Hepatocyte (in vitro differentiated cells): ENCODE data around the gene WDR12. TPM values are rescaled to one million over a fixed set of nuclear protein-coding genes. Genes with fewer than 3 reads are reported as not detected.
A peak's percentile ranks its signal among the peaks of the same experiment; 100 is the strongest.
"Not testable (repeated sequence)": the region's sequence is repeated elsewhere in the genome, so short reads cannot be mapped to it uniquely, and the experiment has no call there.

Source experiments
- DNase-seq: peaks from one replicate; pipeline ENCODE4 v3.0.0-alpha.2; 2016; ENCODE audit warnings: low spot score
- H2AFZ ChIP-seq: fragments of 200-600 bp; sonication (generic); 2 replicates; pipeline ENCODE4 v1.6.0; 2016; ENCODE audit warnings: antibody characterized with exemption, mild to moderate bottlenecking
- H3K27ac ChIP-seq: fragments of 200-600 bp; sonication (generic); 2 replicates; pipeline ENCODE4 v1.5.1; 2016; ENCODE audit warnings: mild to moderate bottlenecking
- H3K27me3 ChIP-seq: fragments of 200-600 bp; sonication (generic); 2 replicates; pipeline ENCODE4 v1.6.1; 2016
- H3K36me3 ChIP-seq: fragments of 200-600 bp; sonication (generic); replicated peaks from 2 replicates; pipeline ENCODE4 v1.5.1; 2016; ENCODE audit warnings: low read depth; ENCODE audit not compliant: insufficient read depth
- H3K4me1 ChIP-seq: fragments of 200-600 bp; sonication (generic); 2 replicates; pipeline ENCODE4 v1.5.1; 2016; ENCODE audit warnings: mild to moderate bottlenecking, moderate library complexity; ENCODE audit not compliant: insufficient read depth
- H3K4me2 ChIP-seq: fragments of 200-600 bp; sonication (generic); 2 replicates; pipeline ENCODE4 v1.6.0; 2016
- H3K4me3 ChIP-seq: fragments of 200-600 bp; sonication (generic); 2 replicates; pipeline ENCODE4 v1.5.1; 2016; ENCODE audit warnings: mild to moderate bottlenecking
- H3K79me2 ChIP-seq: fragments of 200-600 bp; sonication (generic); 2 replicates; pipeline ENCODE4 v1.6.0; 2017; ENCODE audit warnings: mild to moderate bottlenecking
- H3K9me2 ChIP-seq: fragments of 200-600 bp; sonication (generic); replicated peaks from 2 replicates; pipeline ENCODE4 v1.6.0; 2017; ENCODE audit warnings: mild to moderate bottlenecking; ENCODE audit not compliant: insufficient read depth
- H3K9me3 ChIP-seq: fragments of 200-600 bp; sonication (generic); 2 replicates; pipeline ENCODE4 v1.5.1; 2016; ENCODE audit warnings: low read depth, mild to moderate bottlenecking
- H4K20me1 ChIP-seq: fragments of 200-600 bp; sonication (generic); 2 replicates; pipeline ENCODE4 v1.6.0; 2016; ENCODE audit warnings: mild to moderate bottlenecking; ENCODE audit not compliant: insufficient read depth, poor library complexity, severe bottlenecking
- EZH2 ChIP-seq: fragments of 200-600 bp; sonication (generic); IDR thresholded peaks from 2 replicates; pipeline ENCODE4 v1.6.1; 2016; ENCODE audit warnings: antibody characterized with exemption, mild to moderate bottlenecking, borderline replicate concordance
- EZH2phosphoT487 ChIP-seq: fragments of 200-600 bp; sonication (generic); IDR thresholded peaks from one replicate; pipeline ENCODE4 v1.6.1; 2018; ENCODE audit warnings: antibody characterized with exemption, mild to moderate bottlenecking, low read depth, moderate library complexity; ENCODE audit not compliant: unreplicated experiment, severe bottlenecking
- WGBS: methylation state at CpG from one replicate; pipeline ENCODE4 v1.1.6; 2016; ENCODE audit warnings: low lambda C conversion rate; ENCODE audit errors: missing lambda C conversion rate; 5-methylcytosine and 5-hydroxymethylcytosine counted together
- polyA plus RNA-seq: library from polyadenylated mRNA; unstranded; fragments of >200 nt; fragmentation: Nextera tagmentation; extraction: Ambion mirVana; gene quantifications from 2 replicates; pipeline ENCODE4 v1.2.1, GENCODE V29; 2016
- total RNA-seq: library from RNA; depleted of rRNA; stranded (reverse); fragments of >200 nt; gene quantifications from 2 replicates; pipeline ENCODE4 v1.2.3, GENCODE V29; 2014
- TF ChIP-seq, protein P1 (sequence below): fragments of 200-600 bp; sonication (generic); IDR thresholded peaks from 2 replicates; pipeline ENCODE4 v1.5.1; 2016; ENCODE audit warnings: antibody characterized with exemption, mild to moderate bottlenecking; ENCODE audit not compliant: poor library complexity

WDR12 gene
- total RNA-seq = 23.2 and 29.4 TPM in 2 replicates
- 48.5 and 52.0 TPM in 2 replicates for polyA plus RNA-seq

DNA sequence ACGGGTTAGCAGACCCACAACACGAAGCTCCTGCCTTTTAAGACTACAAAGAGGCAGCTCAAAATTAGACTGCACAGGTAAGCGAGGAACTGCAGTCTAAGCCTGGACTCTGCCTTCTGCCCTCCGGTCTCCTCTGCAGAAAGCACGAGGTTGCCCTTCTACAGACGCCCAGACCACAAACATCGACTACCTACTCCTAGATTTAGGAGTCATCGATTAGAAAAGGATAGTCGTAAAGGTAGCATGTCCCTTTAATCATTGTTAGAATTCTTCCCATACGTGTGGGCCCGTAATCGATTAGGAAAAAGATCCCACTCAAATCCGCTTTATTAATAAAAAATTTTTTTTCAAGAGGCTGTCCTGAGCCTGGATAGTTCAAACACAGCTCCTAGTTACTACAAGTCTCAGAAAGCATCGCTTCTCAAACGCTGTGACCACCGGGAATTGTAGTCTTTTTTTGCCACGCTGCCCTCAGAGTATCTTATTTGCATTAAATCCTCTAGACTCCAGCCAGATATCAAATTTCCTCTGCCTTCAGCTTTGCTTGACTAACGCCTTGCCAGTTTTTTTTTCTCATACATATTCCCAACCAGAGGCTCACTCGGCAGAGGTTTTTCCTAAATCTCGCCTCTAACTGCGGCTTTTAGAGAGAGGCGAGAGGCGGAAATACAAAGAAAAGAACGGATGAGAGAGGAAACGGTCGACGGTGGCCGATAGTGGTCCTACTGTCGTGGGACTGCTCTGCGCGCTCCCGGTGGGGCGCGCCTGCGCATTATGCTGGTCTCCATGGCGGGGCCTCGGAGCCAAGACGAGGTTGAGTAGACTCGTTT, at the start of gene WDR12, which contains the start of gene CARF:
TSS of gene WDR12 (minus strand) at position 162 of the 830 bp plus-strand sequence. CDS start 197 bp downstream, outside the sequence.
TSS of gene CARF (plus strand) at position 764 of the 830 bp plus-strand sequence. CDS start 29,628 bp downstream, outside the sequence.
- TF ChIP-seq EZH2 (no peak), EZH2phosphoT487 (no peak)
- TF ChIP-seq, protein P1, sequence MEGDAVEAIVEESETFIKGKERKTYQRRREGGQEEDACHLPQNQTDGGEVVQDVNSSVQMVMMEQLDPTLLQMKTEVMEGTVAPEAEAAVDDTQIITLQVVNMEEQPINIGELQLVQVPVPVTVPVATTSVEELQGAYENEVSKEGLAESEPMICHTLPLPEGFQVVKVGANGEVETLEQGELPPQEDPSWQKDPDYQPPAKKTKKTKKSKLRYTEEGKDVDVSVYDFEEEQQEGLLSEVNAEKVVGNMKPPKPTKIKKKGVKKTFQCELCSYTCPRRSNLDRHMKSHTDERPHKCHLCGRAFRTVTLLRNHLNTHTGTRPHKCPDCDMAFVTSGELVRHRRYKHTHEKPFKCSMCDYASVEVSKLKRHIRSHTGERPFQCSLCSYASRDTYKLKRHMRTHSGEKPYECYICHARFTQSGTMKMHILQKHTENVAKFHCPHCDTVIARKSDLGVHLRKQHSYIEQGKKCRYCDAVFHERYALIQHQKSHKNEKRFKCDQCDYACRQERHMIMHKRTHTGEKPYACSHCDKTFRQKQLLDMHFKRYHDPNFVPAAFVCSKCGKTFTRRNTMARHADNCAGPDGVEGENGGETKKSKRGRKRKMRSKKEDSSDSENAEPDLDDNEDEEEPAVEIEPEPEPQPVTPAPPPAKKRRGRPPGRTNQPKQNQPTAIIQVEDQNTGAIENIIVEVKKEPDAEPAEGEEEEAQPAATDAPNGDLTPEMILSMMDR = no peak
- Histone ChIP-seq H3K36me3 (no peaks in the 10 kb centered on the region), H3K27ac (peak within 1 kb of the TSS; percentile 91), H3K4me3 (peak within 1 kb of the TSS; percentile 62), H3K4me1 (peaks cover 13% of the 10 kb centered on the region), H3K9me3 (no peaks in the 10 kb centered on the region), H3K4me2 (peak within 1 kb of the TSS; percentile 78), H3K27me3 (no peaks in the 10 kb centered on the region), H2AFZ (peak within 1 kb of the TSS; percentile 84), H3K79me2 (peaks cover 48% of the 10 kb centered on the region), H3K9me2 (no peaks in the 10 kb centered on the region), H4K20me1 (peaks cover 2% of the 10 kb centered on the region)
- WGBS = under 1% methylated on average over 39 of the region's 39 CpGs
- peak; percentile 96 for DNase-seq

DNA sequence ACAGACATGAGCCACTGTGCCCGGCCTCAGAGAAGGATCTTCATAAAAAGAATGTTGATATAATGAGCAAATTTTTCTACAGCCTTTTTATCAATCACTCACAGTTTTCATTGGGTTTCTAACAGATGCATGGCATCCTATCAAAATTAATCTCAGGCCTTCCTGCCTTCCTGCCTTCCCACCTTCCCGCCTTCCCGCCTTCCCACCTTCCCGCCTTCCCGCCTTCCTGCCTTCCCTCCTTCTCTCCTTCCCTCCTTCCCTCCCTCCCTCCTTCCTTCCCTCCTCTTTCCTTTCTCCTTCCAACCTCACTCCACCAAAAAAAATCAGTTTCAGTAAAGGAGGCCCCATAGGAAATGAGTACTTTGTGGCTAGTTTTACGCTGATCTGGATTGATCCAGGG, 49.1 kb upstream of the WDR12 start:
- no peak overlapping the region for H3K4me2 ChIP-seq
- H3K9me3 ChIP-seq = no peaks in the 10 kb centered on the region
- no peaks in the 10 kb centered on the region for H3K4me1 ChIP-seq
- no peak overlapping the region for H3K4me3 ChIP-seq
- no peaks in the 10 kb centered on the region for H3K36me3 ChIP-seq
- H3K79me2 ChIP-seq = no peaks in the 10 kb centered on the region
- H4K20me1 ChIP-seq = no peaks in the 10 kb centered on the region
- H3K27ac ChIP-seq = no peak overlapping the region
- WGBS = 98% methylated on average over 2 of the region's 6 CpGs
- DNase-seq = no peak
- no peaks in the 10 kb centered on the region for H3K9me2 ChIP-seq
- H2AFZ ChIP-seq = no peak overlapping the region
- H3K27me3 ChIP-seq = no peaks in the 10 kb centered on the region
- TF ChIP-seq, protein P1 = no peak
- TF ChIP-seq EZH2phosphoT487 = no peak
- no peak for TF ChIP-seq EZH2

DNA sequence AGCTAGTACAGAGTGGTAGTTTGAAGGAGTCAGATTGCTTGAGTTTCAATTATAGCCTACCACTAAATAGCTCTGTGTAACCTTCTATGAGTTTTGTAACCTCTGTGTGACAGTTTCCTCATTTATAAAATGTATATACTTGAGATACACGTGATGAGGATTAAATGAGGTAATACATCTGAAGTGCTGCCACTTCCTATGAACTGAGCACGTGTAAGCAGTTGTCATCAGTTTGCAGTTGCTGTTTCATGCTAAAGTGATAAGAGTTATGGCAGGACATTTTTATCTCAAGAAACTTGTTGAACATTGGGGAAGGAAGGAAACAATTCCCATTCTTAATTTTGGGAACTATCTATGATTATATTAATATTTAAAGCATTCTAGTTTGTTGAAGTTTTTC, 39.1 kb upstream of the WDR12 start:
- Histone ChIP-seq H3K79me2 (no peaks in the 10 kb centered on the region), H4K20me1 (no peaks in the 10 kb centered on the region), H3K36me3 (no peaks in the 10 kb centered on the region), H3K4me2 (no peak overlapping the region), H3K4me3 (no peak overlapping the region), H3K9me2 (no peaks in the 10 kb centered on the region), H2AFZ (no peak overlapping the region), H3K9me3 (peaks cover 12% of the 10 kb centered on the region), H3K27ac (no peak overlapping the region), H3K4me1 (no peaks in the 10 kb centered on the region), H3K27me3 (no peaks in the 10 kb centered on the region)
- no peak for TF ChIP-seq EZH2phosphoT487
- no peak for TF ChIP-seq EZH2
- TF ChIP-seq, protein P1 = no peak
- WGBS = 79% methylated on average over 2 of the region's 2 CpGs
- no peak for DNase-seq

DNA sequence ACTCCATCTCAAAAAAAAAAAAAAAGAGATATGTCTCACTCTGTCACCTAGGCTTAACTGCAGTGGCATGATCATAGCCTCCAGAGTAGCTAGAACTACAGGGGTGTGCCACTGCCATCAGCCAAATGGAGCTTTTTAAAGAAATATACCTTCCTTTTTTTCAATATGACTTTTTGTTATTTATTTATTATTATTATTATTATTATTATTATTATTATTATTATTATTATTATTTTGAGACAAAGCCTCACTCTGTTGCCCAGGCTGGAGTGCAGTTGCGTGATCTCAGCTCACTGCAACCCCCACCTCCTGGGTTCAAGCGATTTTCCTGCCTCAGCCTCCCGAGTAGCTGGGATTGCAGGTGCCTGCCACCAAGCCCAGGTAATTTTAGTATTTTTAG, 37.9 kb upstream of the WDR12 start:
- not testable (repeated sequence) for H3K79me2 ChIP-seq, H3K4me1 ChIP-seq, DNase-seq, H3K4me2 ChIP-seq, H3K27me3 ChIP-seq, H3K4me3 ChIP-seq, H3K27ac ChIP-seq, H3K9me2 ChIP-seq, H3K36me3 ChIP-seq, H4K20me1 ChIP-seq, H2AFZ ChIP-seq
- 96% methylated on average over 3 of the region's 3 CpGs for WGBS
- H3K9me3 ChIP-seq = peaks cover 16% of the 10 kb centered on the region
